Measurements from ENCODE around the gene TPD52L1. TPM values are rescaled to one million over a fixed set of nuclear protein-coding genes. Genes with fewer than 3 reads are reported as not detected.

Gene TPD52L1
- total RNA-seq, 1 experiment from 2014 or later, result 16.8 TPM

GRCh38 chr6:125208625-125209249, 55.2 kb downstream of the TPD52L1 start:
- DNase-seq (ENCODE audit: low read depth), result no peak

GRCh38 chr6:125210667-125211066, 57.1 kb downstream of the TPD52L1 start:
- DNase-seq (ENCODE audit: low read depth), result no peak

DNA sequence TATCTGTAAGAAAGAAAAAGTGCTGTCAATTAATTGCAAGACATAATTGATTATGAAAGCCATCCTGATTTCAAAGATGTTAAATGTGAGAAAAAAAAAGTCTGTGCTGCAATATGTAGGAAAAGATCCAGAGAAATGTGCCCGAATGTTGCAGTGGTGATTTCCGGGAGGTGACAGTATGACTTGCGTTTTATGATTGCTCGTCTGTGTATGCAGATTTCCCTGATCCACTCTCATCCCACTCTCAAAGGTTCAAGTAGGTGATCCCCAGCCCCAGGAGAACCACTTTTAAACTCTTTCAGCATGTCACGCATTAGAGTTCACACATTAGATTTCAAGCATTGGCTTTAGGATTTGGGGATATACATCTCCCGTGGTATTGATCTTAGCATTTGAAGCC, 57.8 kb downstream of the TPD52L1 start:
- no peak for DNase-seq (ENCODE audit: low read depth)

DNA sequence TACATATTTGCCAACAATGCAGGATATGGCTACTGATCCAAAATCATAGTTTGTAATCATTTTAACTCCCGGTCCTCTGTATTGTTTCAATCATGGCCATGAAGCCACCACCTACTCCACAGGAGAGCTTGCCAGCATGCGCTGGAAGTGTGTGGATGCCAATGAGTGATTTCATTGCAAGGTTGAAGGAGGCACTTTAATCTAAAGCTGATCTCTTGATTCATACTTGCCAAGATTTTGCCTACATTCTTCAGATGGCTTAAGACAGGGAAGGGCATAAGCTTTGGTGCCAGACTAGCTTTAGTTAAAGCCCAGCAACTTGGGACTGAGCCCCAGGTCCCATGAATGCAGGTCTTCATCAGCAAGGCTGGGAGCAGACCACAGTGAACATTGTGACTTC, 58.8 kb downstream of the TPD52L1 start:
- DNase-seq (ENCODE audit: low read depth), result no peak

- no peak for DNase-seq (ENCODE audit: low read depth)
Measured at GRCh38 chr6:125213939-125214338, 60.4 kb downstream of the TPD52L1 start.

GRCh38 chr6:125215252-125215819, 61.8 kb downstream of the TPD52L1 start:
- DNase-seq (ENCODE audit: low read depth), result no peak

GRCh38 chr6:125216015-125216414, 62.4 kb downstream of the TPD52L1 start:
- no peak for DNase-seq (ENCODE audit: low read depth)

GRCh38 chr6:125217369-125217768, 63.8 kb downstream of the TPD52L1 start:
- no peak for DNase-seq (ENCODE audit: low read depth)

DNA sequence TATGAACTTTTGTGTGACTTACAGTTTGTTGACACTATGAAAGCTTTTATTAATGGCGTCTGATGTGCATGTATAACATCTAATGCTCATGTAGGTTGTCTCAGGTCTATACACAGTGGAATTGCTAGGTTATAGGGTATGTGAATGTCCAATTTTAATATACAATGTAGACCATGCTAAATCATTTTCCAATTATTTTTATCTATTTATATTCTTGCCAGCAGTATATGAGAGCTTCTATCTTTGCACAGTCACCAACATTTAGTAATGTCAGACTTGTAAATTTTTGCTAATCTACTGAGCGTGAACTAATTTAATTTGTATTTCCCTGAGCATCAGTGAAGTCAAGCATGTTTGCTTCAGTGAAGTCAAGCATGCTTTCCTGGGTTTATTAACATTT, 64.4 kb downstream of the TPD52L1 start:
- DNase-seq (ENCODE audit: low read depth), result no peak

- DNase-seq (ENCODE audit: low read depth), result no peak
Measured at GRCh38 chr6:125219361-125219895, 65.9 kb downstream of the TPD52L1 start.

- no peak for DNase-seq (ENCODE audit: low read depth)
Measured at GRCh38 chr6:125220712-125221111, 67.1 kb downstream of the TPD52L1 start.

DNA sequence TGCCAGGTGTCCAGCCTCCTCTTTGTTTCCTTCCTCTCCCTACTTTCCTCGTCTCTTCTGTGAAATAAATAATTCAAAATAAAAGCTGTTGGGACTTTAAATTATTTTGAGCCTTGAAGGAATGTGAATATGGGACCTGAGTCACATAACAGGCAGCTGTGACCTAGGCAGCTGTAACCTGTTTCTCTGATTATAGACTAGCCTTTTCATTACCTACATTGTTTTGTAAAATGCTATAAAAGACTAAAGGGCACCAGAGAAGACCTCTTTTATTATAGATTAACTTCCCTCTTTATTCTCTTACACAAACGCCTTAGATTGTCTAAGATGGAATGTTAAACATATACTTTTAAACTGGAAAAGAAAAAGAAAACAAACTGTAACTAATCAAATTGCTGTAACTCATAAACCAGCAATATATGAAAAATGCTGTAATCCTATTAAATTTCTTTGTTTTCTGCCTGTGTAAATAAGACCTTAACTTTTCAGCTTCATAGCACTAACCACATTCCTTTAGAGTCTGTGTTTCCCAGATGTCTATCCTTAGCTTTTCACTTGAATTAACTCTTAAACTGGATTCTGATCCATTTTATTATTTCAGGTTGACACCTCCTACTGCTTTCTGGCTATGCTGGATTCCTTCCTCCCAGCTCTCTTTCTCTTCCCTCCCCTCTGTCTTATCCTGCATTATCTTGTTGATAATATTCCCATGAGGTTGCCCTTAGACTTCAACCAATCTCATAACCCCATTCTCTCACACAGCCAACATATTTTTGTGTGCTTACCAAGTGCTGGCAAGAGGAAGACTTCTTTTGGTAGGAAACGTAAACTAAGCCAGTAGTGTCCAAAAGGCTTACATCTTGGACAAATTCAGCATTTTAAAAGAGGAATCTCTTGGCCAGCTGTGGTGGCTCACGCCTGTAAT, 69.2 kb downstream of the TPD52L1 start:
- DNase-seq (ENCODE audit: low read depth), result no peak

GRCh38 chr6:125224231-125224861, 70.8 kb downstream of the TPD52L1 start:
- peak; percentile 28 for DNase-seq (ENCODE audit: low read depth)

DNA sequence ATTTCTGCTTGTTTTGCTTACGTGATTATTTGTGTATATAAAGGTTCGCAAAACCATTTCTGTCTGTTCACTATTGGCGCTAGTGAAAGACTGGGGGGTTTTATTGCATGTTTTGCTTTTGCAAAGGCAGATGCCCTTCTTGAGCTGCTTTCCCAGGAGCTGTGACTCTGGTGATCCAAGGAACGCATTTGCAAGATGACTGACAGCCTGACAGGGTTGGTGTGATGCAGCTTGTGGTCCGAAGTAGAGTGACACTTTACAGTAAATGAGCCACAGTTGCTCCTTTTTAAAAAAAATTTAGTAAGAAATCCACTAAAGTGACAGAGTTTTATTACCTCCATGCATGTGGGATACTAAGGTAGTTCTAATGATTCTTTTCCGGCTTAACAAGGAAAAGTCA, 73.7 kb downstream of the TPD52L1 start:
- no peak for DNase-seq (ENCODE audit: low read depth)

- no peak for DNase-seq (ENCODE audit: low read depth)
Measured at GRCh38 chr6:125228981-125229479, 75.5 kb downstream of the TPD52L1 start.

GRCh38 chr6:125230674-125231073, 77.1 kb downstream of the TPD52L1 start:
- no peak for DNase-seq (ENCODE audit: low read depth)

DNA sequence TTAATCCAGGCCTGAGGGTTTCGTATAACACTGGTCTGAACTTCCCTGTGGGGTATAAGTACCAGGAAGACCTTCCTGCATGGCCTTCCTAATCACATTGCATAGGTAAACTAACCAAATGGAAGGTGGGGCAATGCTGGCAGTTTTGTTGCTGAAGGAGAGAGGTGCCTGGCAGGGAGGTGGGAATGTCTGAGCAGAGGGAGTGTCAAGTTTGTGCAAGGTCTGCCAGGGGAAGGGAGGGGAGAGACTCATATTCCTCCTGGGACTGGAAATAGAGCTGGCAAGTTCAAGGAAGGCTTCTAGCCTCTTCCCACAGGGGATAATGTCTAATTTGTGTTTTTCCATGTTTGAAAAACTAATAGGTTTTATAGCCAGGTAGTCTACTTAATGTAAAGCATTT, 77.6 kb downstream of the TPD52L1 start:
- DNase-seq (ENCODE audit: low read depth), result no peak

DNA sequence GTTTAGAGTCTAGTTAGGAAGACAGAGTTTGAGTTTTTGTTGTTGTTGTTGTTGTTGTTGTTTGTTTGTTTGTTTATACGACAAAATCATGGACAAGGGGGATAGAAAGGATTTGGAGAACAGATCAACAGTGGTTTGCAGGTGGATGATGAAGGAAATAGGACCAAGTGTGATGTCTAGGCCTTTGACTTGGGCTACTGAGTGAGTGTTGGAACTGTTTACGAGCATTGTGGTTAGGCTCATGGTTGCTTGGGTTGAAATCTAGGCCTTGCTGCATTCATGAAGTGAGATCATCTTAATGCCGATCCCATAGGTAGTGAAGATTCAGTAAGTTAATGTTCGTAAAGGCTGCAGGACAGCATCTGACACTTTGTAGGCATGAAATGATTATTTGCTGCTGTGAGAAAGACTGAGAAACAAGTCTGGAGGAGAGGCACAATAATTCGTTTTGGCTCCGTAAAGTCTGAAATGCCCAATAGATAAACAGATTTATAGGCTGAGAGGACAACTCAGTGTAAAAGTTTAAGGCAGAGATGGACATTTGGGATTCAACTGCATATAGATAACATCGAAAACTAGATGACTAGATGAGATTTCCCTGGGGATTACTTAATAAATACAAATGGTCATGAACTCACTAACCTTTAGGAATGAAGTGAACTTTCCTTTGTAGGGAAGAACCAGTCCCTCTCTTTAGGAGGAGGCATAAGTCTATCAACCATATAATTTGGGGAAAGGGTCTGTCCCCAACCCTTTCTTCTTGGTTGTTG, 78.2 kb downstream of the TPD52L1 start:
- no peak for DNase-seq (ENCODE audit: low read depth)

DNA sequence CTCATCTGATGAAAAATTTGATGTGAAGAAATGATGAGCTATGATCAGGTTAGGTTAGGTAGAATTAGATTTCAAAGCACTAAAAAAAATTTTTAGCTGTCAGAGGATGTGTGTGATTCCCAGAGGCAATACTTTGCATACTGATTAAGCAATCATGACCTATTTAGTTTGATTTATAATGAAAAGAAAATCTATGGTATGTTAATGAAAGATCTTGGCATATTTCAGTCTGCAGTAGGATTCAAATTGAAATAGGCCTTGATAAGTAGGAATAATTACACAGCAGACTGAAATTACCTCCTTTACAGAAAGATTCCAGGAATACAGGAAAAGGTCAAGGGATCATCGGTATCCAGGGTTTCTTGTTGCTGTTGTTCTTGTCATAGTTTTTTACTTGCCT, 78.9 kb downstream of the TPD52L1 start:
- no peak for DNase-seq (ENCODE audit: low read depth)

GRCh38 chr6:125233202-125233601, 79.6 kb downstream of the TPD52L1 start:
- DNase-seq (ENCODE audit: low read depth), result no peak

All from RPMI7951 (cell line).